GM13977 (cell line): ENCODE measurements around the gene MRPS30.
"Not testable (repeated sequence)": the region's sequence is repeated elsewhere in the genome, so short reads cannot be mapped to it uniquely, and the experiment has no call there.

Experiments
- DNase-seq: peaks from one replicate; pipeline ENCODE4 v3.0.0; 2012; ENCODE audit warnings: low spot score
- in situ Hi-C: fragments of 300-500 bp; cut with MboI; formaldehyde crosslinking; loops from one replicate; pipeline ENCODE4 v1.12.0; 2022; ENCODE audit warnings: low sequenced_read_pairs, low pct_unique_long_range_greater_than_20kb, mixed read lengths, inconsistent platforms; ENCODE audit not compliant: unreplicated experiment
- TF ChIP-seq, protein P1 (sequence below): IDR thresholded peaks from 2 replicates; pipeline ENCODE4 v1.5.1; 2012; ENCODE audit warnings: mild to moderate bottlenecking, control low read depth; ENCODE audit not compliant: insufficient read depth; ENCODE audit errors: extremely low read depth, missing control alignments

Gene MRPS30

DNA sequence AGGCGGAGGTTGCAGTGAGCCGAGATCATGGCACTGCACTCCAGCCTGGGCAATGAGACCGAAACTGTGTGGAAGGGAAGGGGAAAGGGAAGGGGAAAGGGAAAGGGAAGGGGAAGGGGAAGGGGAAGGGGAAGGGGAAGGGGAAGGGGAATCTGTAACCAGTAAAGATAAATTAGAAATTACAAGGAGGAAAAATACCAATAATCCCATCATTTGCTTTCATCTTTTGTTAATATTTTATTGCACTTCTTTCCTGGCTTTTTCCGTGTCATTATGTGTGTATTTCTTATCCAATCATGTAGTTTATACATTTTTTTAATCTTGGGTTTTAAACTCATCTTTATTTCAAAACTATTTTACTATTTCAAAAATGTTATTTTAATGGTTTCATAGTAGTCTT is 29.6 kb upstream of the MRPS30 start:
- in situ Hi-C loops = loop anchor here (25.0 kb wide), 1 partner anchor 242 kb away; no protein-coding TSS in a partner anchor
- no peak for DNase-seq
- TF ChIP-seq, protein P1, sequence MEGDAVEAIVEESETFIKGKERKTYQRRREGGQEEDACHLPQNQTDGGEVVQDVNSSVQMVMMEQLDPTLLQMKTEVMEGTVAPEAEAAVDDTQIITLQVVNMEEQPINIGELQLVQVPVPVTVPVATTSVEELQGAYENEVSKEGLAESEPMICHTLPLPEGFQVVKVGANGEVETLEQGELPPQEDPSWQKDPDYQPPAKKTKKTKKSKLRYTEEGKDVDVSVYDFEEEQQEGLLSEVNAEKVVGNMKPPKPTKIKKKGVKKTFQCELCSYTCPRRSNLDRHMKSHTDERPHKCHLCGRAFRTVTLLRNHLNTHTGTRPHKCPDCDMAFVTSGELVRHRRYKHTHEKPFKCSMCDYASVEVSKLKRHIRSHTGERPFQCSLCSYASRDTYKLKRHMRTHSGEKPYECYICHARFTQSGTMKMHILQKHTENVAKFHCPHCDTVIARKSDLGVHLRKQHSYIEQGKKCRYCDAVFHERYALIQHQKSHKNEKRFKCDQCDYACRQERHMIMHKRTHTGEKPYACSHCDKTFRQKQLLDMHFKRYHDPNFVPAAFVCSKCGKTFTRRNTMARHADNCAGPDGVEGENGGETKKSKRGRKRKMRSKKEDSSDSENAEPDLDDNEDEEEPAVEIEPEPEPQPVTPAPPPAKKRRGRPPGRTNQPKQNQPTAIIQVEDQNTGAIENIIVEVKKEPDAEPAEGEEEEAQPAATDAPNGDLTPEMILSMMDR = no peak

DNA sequence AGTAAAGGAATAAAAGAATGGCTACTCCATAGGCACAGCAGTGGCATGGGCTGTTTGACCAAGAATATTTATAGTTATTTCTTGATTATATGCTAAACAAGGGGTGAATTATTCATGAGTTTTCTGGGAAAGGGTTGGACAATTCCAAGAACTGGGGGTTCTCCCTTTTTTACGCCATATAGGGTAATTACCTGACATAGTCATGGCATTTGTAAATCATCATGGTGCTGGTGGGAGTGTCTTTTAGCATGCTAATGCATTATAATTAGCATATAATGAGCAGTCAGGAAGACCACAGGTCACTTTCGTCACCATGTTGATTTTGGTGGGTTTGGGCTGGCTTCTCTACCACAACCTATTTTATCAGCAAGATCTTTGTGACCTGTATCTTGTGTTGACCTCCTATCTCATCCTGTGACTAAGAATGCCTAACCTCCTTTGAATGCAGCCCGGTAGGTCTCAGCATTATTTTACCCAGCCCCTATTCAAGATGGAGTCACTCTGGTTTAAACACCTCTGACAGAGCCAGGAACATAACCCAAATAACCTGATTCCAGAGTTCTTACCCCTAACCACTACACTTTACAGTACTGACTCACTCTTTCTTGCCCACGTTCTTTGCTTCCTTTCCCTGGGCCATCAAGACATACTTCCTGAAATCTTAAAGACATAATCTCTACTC is 25.0 kb upstream of the MRPS30 start:
- DNase-seq = no peak
- TF ChIP-seq, protein P1 = no peak
- in situ Hi-C loops = loop anchor here (25.0 kb wide), 1 partner anchor 246 kb away; no protein-coding TSS in a partner anchor

DNA sequence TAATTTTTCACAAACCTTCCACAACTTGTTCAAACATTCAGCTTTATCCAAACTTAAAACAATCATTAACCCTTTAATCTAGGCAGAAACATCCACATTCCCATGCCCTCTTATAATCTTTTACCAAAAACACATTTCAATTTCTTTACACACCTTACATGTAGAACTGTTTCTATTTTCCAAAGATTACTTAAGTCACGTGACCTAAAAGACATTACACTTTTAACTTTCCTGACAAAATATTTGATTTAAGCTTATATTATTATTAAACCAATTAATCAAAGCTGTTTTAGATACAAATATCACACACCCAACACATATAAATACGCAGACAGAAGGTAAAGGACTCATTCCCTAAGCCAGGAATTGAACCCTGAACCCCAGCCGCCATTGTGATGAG is 21.0 kb upstream of the MRPS30 start:
- no peak for DNase-seq
- TF ChIP-seq, protein P1 = no peak
- in situ Hi-C loops = loop anchor here (25.0 kb wide), 1 partner anchor 250 kb away; no protein-coding TSS in a partner anchor

DNA sequence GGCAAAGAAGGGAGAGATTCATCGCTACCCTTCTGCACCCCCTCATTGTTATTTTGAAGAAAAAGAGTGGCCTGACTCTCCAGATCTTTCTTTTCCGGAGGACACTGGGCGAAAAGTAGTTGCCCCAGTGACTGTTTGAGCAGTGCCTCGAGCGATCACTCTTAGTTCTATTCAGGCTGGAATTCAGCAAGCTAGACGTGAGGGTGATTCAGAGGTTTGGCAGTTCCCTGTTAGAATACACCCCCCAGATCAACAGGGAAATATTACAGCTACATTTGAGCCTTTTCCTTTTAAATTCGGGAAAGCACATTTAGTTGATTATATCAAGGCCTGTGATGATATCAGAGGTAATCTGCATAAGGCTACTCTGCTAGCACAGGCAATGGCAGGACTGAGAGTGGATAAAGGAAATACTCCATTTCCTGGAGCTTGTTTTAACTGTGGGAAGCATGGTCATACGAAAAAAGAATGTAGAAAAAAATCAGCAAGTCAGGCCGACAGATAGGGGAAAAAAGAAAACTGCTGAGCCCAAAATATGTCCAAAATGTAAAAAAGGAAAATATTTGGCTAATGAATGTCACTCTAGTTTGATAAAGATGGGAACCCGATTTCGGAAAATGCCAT is 19.3 kb upstream of the MRPS30 start:
- DNase-seq = not testable (repeated sequence)
- in situ Hi-C loops = loop anchor here (25.0 kb wide), 1 partner anchor 252 kb away; no protein-coding TSS in a partner anchor

DNA sequence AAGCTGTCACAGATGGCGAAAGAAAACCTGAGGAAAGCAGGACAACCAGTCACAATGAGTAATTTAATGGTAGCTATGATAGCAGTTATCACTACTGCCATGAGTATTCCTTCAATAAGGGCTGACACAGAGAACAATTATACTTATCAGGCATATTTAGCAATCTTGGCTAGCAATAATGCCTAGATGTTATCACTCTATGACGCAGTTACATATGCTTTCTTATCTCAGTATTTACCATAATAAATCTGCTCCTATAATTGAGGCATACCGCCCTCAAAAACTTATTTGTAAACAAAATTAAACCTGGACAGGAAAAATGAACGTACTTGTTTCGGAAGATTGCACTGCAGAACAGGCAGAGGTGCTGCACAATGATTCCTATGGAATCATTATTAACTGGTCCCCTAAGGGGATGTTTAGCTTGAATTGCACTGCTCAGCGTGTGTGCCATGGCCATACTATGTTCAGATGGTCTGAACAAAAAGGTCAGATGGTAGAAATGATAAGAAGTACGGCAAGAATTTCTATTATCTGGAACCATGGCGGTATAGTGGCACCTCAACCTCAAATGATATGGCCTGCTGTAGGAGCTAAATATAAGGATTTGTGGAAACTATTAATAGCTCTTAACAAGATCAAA is 16.6 kb upstream of the MRPS30 start:
- in situ Hi-C loops = loop anchor here (25.0 kb wide), 1 partner anchor 255 kb away; no protein-coding TSS in a partner anchor
- DNase-seq = not testable (repeated sequence)

DNA sequence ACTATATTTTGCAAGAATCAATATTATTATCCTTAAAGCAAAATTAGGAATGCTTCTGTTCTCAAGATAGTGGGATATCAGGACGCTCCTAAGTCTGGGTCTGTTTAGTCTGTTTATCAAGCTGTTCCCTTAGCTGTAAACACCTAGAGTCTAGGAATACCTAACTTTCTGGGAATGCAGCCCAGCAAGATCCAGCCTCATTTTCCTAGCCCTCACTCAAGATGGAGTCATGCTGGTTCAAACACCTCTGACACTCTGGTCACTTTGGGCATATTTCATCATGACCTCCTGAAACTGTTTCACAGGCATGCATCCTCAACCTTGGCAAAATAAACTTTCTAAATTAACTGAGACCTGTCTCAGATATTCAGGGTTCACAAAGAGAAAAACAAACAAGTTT is 14.4 kb upstream of the MRPS30 start:
- no peak for DNase-seq
- TF ChIP-seq, protein P1 = no peak
- in situ Hi-C loops = loop anchor here (25.0 kb wide), 1 partner anchor 257 kb away; no protein-coding TSS in a partner anchor

DNA sequence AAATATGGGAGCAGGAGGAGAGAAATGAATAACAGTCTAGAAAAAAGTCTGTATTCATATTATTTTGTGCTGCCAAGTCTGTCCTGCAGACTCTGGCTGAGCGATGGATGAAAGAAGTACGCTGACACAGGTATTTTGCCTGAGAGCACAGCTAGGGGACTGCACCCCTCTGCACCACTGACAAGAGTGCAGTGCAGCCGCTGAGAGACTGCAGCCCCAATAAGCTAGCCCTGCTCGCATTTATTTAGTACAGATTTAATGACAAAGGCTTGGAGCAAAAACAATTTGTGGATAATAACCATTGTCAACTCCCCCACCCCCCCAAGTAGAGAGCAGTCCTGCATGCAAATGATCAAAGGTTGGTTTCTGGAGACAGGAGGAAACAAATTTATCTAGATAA is 13.3 kb upstream of the MRPS30 start:
- in situ Hi-C loops = loop anchor here (25.0 kb wide), 1 partner anchor 258 kb away; no protein-coding TSS in a partner anchor

More for the DNA sequence above, 13.3 kb upstream of the MRPS30 start:
- TF ChIP-seq, protein P1 = no peak
- no peak for DNase-seq
